22Rv1 (cell line): ENCODE results near the gene PLA2G4C.

Source experiments
- CTCF ChIP-seq: fragments of 450-650 bp; IDR thresholded peaks from 2 replicates; pipeline ENCODE4 v1.5.1; 2017; ENCODE audit warnings: mild to moderate bottlenecking
- ZFX ChIP-seq: fragments of 450-650 bp; IDR thresholded peaks from 2 replicates; pipeline ENCODE4 v1.6.1; 2017; ENCODE audit warnings: antibody characterized with exemption, borderline replicate concordance

DNA sequence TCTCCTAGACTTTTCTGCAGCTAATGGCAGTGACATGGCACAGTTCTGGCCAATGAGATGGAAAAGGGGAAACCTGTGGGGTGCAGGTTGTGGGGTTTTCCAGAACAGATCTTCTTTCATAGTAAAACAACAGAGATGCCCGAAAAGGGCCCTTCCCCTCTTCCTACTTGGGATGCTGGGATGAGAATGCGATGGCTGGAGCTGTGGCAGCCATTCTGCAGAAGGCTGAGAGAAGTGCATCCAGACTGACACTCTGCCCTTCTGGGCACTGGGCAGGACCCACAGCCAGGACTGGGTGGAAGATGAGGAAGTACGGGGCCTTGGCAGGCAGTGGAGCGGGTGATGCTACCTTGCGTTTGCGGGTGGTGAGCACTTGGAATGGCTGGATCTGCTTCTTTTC, 16.9 kb upstream of the PLA2G4C start:
- TF ChIP-seq CTCF (no peak), ZFX (no peak)
